GM18502 (cell line): ENCODE results near the gene PRKD2.
"Not testable (repeated sequence)": the region's sequence is repeated elsewhere in the genome, so short reads cannot be mapped to it uniquely, and the experiment has no call there.

Experiments used
- ATAC-seq: cut with Tn5 transposase; IDR thresholded peaks from one replicate; pipeline ENCODE4 v1.9.1; 2021; ENCODE audit warnings: mild to moderate bottlenecking; ENCODE audit not compliant: unreplicated experiment, poor library complexity

Gene PRKD2

GRCh38 chr19:46639358-46640182, 77.3 kb downstream of the PRKD2 start:
- ATAC-seq = no peak

GRCh38 chr19:46637224-46637623, 79.7 kb downstream of the PRKD2 start:
- ATAC-seq = no peak

DNA sequence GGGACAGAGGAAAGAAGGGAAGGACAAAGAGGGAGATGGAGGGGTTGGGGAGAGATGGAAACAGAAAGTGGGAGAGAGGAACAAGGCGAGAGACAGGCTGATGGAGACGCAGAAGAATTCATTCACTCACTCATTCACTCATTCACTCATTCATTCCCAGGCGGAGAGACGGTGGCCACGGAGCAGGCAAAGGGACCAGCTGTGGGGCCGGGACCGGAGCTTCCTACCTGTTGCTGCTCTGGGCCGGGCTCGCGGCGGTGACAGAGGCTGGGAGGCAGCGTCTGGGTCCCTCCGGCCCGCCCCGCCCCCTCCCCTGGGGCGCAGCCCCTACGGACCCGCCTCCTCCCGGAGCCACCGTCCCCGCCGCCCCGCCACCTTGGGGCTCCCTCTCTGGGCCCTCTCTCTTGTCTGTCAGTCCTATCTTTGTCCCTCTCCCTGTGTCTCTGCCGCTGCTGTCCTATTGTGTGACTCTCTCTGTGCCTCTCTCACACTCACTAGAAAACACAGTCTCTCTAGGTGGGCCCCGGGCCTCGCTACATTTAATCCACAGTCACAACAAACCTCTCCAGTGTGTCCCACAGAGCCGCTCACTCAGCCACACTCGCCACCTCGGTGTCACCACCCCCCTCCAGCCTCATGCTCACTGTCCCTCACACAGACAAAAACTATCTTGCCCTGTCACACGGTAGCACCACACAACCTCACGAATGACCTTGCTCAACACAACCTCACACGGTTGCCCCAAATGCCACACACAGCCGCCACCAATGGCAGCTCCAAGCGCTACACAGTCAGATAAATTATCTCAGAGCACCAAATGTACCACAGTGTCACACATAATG, 80.8 kb downstream of the PRKD2 start, which contains the start of gene GNG8:
TSS of gene GNG8 (minus strand) at position 283 of the 842 bp plus-strand sequence. CDS start 1,520 bp downstream, outside the sequence.
- no peak for ATAC-seq

DNA sequence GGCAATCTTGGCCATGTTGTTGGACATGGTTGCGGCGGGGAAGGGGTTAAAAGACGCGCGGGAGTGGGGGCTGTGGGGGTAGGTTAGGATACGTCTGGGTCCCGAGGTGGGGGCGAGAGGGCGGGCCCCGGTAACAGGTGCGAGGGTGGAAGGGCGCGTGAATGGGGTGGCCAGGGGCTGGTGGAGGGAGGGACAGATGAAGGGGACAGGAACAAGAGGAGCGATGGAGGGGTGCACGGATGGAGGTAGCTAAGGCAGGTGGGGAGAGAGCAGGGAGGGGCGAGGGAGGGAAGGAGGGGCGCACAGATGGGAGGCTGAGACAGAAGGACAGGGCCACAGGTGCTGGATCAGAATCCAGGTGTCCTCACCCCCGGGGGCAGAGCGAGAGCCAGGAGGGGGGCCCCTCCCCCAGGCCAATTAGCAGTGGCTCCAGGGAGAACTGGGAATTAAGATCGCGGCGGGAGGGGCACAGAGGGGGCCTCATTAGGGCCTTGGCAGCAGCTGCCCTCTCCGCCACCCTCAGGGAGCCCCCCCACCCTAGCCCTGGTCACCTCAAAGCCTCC, 82.2 kb downstream of the PRKD2 start:
- ATAC-seq = no peak

DNA sequence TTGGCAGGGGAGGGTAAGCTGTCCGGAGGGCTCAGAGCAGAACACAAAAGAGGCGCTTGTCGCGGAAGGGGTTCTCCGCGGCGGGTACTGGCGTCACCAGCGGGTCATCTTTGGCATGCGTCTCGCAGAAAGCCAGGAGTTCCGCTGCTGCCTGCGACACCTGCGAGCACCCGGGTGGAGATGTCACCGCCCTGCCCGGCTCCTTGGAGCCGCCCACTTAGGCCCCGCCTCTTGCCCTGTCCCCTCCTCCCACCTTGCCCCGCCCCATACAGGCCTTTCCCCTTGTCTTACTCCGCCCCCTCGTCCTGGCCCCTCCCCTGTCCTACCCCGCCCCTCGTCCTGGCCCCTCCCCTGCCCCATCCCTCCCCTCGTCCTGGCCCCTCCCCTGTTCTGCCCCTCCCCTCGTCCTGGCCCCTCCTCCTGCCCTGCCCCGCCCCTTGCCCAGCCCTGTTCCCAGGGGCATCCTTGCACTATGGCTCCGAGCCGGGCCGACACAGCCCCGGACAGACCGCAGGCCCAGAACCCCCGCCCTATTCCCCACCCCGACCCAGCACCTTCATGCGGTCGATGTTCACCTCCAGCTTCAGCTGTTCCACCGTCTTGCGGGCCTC, 82.8 kb downstream of the PRKD2 start:
- peak; percentile 41 for ATAC-seq

- no peak for ATAC-seq
Observed at GRCh38 chr19:46633130-46633529, 83.8 kb downstream of the PRKD2 start.

GRCh38 chr19:46631481-46631880, 85.4 kb downstream of the PRKD2 start:
- ATAC-seq = no peak

GRCh38 chr19:46630586-46631205, 86.2 kb downstream of the PRKD2 start:
- no peak for ATAC-seq

- no peak for ATAC-seq
Observed at GRCh38 chr19:46629546-46630025, 87.3 kb downstream of the PRKD2 start.

DNA sequence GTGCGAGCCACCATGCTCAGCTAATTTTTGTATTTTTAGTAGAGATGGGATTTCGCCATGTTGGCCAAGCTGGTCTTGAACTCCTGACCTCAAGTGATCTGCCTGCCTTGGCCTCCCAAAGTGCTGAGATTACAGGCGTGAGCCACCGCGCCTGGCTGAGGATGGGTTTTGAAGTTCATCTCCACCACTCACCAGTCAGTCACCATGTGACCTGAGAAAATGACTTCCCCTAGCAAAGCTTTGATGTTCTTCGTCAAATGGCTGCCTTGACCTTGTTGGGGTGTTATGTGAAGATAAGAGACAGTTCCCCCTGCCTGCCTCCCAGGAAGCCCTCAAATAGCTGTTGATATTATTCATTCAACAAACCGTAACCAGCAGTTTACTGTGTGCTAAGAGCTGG, 87.9 kb downstream of the PRKD2 start:
- not testable (repeated sequence) for ATAC-seq

- ATAC-seq = no peak
Observed at GRCh38 chr19:46626446-46626845, 90.5 kb downstream of the PRKD2 start.

DNA sequence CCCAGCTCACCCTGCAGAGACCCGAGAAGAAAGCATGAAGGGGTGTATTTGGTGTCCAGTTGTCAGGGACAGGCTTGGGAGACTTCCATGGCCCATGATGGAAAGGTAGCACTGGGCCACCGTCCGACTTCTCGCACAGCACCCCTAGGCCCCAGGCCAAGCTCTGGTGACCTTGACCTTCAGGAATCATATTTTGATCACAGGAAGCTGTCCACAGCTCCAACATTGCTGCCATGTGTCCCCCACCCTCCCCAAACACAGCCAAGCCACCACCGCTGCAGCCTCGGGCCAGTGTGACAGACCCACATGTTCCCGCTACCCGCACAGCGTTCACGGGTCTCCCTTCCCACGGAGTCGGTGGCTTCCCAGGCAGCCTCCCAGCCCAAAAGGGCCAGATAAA, 91.2 kb downstream of the PRKD2 start:
- ATAC-seq = no peak

DNA sequence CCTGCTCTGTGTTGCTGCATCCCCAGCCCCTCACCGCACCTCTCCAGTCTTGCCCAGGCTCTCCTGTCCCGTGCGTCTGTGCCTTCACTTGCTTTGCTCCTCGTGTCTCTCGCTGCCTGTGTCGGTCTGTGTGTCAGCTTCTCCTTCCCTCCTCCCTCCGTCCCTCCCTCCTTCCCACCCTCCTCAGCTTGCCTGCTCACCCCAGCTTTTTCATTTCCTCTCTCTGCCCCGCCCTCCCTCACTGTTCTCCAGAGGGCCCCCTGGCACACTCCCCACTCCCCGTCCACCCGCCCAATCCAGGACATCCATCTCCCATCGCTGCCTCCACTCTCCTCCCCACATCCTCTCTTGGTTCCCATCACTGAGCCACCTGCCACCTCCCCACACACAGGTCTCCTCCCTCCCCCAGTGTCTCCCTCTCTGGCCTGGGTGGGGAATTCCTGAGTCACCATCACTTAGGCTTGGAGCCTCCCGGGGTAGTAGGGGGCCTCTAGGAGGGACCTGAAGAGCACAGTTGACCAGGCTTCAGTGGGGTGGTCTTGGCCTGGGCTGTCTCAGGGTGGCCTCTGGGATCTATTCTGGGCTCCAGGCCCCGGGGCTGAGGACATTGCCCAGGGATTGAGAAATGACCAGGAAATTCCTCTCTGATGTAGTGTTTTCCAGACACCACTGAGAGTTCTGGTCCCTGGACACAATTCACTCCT, 91.8 kb downstream of the PRKD2 start, which contains the start of gene PTGIR:
TSS of gene PTGIR (minus strand) at position 132 of the 704 bp plus-strand sequence. CDS start 864 bp downstream, outside the sequence.
- ATAC-seq = no peak
